ENCODE data around the gene EEF1E1.
"Not testable (repeated sequence)": the region's sequence is repeated elsewhere in the genome, so short reads cannot be mapped to it uniquely, and the experiment has no call there.

EEF1E1 gene

GRCh38 chr6:8061736-8062135, 40.6 kb downstream of the EEF1E1 start:
- no peak for DNase-seq

- DNase-seq, result no peak
Observed at GRCh38 chr6:8060346-8060745, 42.0 kb downstream of the EEF1E1 start.

GRCh38 chr6:8059129-8059528, 43.2 kb downstream of the EEF1E1 start:
- DNase-seq, result no peak

GRCh38 chr6:8057793-8058192, 44.6 kb downstream of the EEF1E1 start:
- no peak for DNase-seq

GRCh38 chr6:8057263-8057662, 45.1 kb downstream of the EEF1E1 start:
- DNase-seq, result no peak

- no peak for DNase-seq
Observed at GRCh38 chr6:8054276-8054675, 48.1 kb downstream of the EEF1E1 start.

- DNase-seq, result no peak
Observed at GRCh38 chr6:8047541-8048292, 54.6 kb downstream of the EEF1E1 start.

- DNase-seq, result not testable (repeated sequence)
Observed at GRCh38 chr6:8045769-8046168, 56.6 kb downstream of the EEF1E1 start.

GRCh38 chr6:8043221-8043620, 59.1 kb downstream of the EEF1E1 start:
- DNase-seq, result no peak

GRCh38 chr6:8041913-8042583, 60.3 kb downstream of the EEF1E1 start:
- DNase-seq, result no peak

GRCh38 chr6:8034107-8034506, 68.2 kb downstream of the EEF1E1 start:
- DNase-seq, result not testable (repeated sequence)

GRCh38 chr6:8030920-8031319, 71.4 kb downstream of the EEF1E1 start:
- no peak for DNase-seq
